GM21528 (cell line): ENCODE results near the gene PDE3B.
"Not testable (repeated sequence)": the region's sequence is repeated elsewhere in the genome, so short reads cannot be mapped to it uniquely, and the experiment has no call there.

Experiments
- ATAC-seq: cut with Tn5 transposase; IDR thresholded peaks from one replicate; pipeline ENCODE4 v1.9.1; 2021; ENCODE audit warnings: mild to moderate bottlenecking, moderate library complexity; ENCODE audit not compliant: unreplicated experiment, low FRiP score

Gene PDE3B

GRCh38 chr11:14643697-14644225, at the start of gene PDE3B:
Gene PDE3B (plus strand): TSS chr11:14643804. CDS start chr11:14644076, 272 bp downstream.
- ATAC-seq: peak; percentile 76

GRCh38 chr11:14595261-14595660, 48.3 kb upstream of the PDE3B start:
- not testable (repeated sequence) for ATAC-seq

GRCh38 chr11:14607713-14608112, 35.9 kb upstream of the PDE3B start:
- ATAC-seq: no peak

- no peak for ATAC-seq
These were observed 33.7 kb upstream of the PDE3B start for GRCh38 chr11:14609902-14610301.

- ATAC-seq: no peak
These were observed 31.7 kb upstream of the PDE3B start for GRCh38 chr11:14611939-14612338.

- no peak for ATAC-seq
These were observed 30.9 kb upstream of the PDE3B start for GRCh38 chr11:14612694-14613093.

- ATAC-seq: no peak
These were observed 29.4 kb upstream of the PDE3B start for GRCh38 chr11:14614091-14614622.

GRCh38 chr11:14617241-14618027, 26.2 kb upstream of the PDE3B start:
- ATAC-seq: no peak

GRCh38 chr11:14618060-14618459, 25.5 kb upstream of the PDE3B start:
- ATAC-seq: no peak

GRCh38 chr11:14619603-14620531, 23.7 kb upstream of the PDE3B start:
- no peak for ATAC-seq

GRCh38 chr11:14622223-14622954, 21.2 kb upstream of the PDE3B start:
- ATAC-seq: no peak

- ATAC-seq: no peak
These were observed 20.6 kb upstream of the PDE3B start for GRCh38 chr11:14623036-14623435.

- ATAC-seq: no peak
These were observed 17.9 kb upstream of the PDE3B start for GRCh38 chr11:14625586-14626205.

GRCh38 chr11:14626650-14627049, 17.0 kb upstream of the PDE3B start:
- ATAC-seq: no peak

- ATAC-seq: not testable (repeated sequence)
These were observed 9.9 kb upstream of the PDE3B start for GRCh38 chr11:14633506-14634224.

GRCh38 chr11:14634813-14635212, 8.8 kb upstream of the PDE3B start:
- ATAC-seq: no peak

- no peak for ATAC-seq
These were observed 8.1 kb upstream of the PDE3B start for GRCh38 chr11:14635546-14635945.

GRCh38 chr11:14636119-14636518, 7.5 kb upstream of the PDE3B start:
- peak; percentile 70 for ATAC-seq

- ATAC-seq: no peak
These were observed 5.7 kb upstream of the PDE3B start for GRCh38 chr11:14637868-14638409.
